Activated naive CD4-positive, alpha-beta T cell treated with Interleukin-2 at 50 U/mL for 16 hours (primary cell): Measurements from ENCODE around the gene SNAPC4.
"Not testable (repeated sequence)": the region's sequence is repeated elsewhere in the genome, so short reads cannot be mapped to it uniquely, and the experiment has no call there.

Experiments used
- DNase-seq: peaks from one replicate; pipeline ENCODE4 v3.0.0-alpha.2; 2020

SNAPC4 gene

GRCh38 chr9:136354592-136355085 lies 45.3 kb downstream of the SNAPC4 start:
- no peak for DNase-seq

GRCh38 chr9:136353757-136354488 lies 46.0 kb downstream of the SNAPC4 start:
- no peak for DNase-seq

GRCh38 chr9:136353088-136353487 lies 46.9 kb downstream of the SNAPC4 start:
- no peak for DNase-seq

GRCh38 chr9:136352682-136353081 lies 47.3 kb downstream of the SNAPC4 start:
- no peak for DNase-seq

- DNase-seq: not testable (repeated sequence)
Observed at GRCh38 chr9:136351868-136352267, 48.1 kb downstream of the SNAPC4 start.

- no peak for DNase-seq
Observed at GRCh38 chr9:136351252-136351800, 48.6 kb downstream of the SNAPC4 start.
